Stimulated activated CD8-positive, alpha-beta memory T cell treated with anti-CD3 and anti-CD28 coated beads, Interleukin-4, amount 100 ng/mL, for 48 hours (primary cell): Measurements from ENCODE around the gene NT5M.

Experiments
- DNase-seq: peaks from one replicate; pipeline ENCODE4 v3.0.0-alpha.2; 2020

Gene NT5M

DNA sequence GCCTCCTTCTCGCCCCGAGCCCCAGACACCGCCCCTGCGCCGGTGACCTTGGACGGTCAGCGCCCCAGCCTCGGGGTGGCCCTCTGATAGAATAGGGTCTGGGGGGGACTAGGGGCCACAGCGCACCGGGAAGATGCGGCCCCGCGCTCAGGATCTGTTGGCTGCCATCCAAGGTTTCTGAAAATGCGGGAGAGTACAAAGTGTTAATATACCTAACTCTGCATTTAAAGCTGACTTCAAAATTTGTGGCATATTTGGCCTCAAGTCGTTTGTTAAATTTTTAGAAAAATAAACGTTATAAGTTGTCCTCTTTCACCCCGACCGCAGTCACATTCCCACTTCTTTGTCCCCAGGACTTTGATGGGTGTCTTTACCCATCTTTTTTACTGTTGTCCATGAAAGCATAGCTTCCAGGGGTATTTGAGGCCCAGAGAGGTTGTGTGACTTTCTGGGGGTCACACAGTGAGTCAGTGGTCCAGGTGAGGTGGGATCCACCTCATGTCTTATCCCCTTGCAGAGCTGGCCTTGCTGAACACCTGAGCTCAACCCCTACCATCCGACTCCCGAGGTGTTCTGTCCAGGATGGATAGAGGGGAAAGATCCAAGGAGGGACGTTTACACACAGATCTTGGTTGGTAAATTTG, 796 bp downstream of the NT5M start:
- no peak for DNase-seq

GRCh38 chr17:17304521-17304985, 1.4 kb downstream of the NT5M start:
- peak; percentile 47 for DNase-seq

GRCh38 chr17:17305281-17305801, 2.2 kb downstream of the NT5M start:
- peak; percentile 61 for DNase-seq

- no peak for DNase-seq
Observed at GRCh38 chr17:17309356-17309755, 6.2 kb downstream of the NT5M start.

DNA sequence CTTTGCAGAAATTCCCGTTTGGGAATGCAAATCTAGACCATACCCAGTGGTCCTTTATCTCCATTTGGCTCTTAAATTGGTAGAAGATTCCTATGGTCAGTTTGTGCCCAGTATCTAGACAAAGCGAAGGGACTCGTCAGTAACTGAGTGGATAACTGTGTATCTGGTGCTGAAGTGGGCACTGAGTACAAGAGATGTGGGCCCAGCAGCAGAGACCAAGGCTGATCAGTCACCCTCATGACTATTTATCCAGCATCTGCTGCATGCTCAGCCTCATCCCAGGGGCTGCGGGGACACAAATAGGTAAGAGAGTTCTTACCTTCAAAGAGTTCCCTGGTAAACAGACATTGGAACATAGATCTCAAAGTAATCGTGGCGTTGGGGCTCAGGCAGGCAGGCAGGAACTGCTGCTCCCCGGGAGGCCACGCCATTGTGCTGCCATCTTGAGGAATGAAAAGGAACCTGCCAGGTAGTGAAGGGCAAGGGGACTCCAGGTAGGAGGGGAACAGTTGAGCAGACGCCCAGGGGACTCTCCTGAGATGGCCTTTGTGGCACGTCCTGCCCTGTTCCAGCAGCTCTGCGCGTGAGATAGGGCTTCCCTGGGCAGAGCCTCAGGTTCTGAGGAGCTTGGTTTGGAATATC, 10.3 kb downstream of the NT5M start:
- DNase-seq = peak; percentile 76

DNA sequence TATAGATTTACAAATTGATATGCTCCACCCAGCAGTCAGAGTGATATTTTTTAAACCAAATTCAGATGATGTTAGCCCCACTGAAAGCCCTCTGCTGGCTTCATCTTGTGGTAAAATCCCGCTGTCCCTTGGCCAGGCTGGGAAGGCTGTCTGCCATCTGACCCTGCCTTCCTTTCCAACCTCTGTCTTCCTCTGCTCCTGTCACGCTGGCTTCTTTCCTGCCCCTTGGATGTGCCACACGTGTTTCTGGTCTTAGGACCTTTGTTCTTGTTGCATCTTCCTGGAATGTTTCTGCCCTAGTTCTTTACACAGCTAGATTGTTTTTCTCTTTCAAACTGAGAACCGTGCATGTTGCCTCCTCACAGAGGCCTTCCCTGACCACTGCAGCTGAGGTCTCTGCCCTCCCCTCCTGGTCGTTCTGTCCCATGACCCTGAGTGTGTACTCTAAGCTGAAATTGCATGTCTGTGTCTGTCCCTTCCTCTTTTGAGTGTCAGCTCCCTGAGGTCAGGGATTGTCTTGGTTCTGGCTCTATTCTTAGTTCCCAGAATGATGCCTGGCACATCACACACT, 11.4 kb downstream of the NT5M start:
- DNase-seq = no peak

DNA sequence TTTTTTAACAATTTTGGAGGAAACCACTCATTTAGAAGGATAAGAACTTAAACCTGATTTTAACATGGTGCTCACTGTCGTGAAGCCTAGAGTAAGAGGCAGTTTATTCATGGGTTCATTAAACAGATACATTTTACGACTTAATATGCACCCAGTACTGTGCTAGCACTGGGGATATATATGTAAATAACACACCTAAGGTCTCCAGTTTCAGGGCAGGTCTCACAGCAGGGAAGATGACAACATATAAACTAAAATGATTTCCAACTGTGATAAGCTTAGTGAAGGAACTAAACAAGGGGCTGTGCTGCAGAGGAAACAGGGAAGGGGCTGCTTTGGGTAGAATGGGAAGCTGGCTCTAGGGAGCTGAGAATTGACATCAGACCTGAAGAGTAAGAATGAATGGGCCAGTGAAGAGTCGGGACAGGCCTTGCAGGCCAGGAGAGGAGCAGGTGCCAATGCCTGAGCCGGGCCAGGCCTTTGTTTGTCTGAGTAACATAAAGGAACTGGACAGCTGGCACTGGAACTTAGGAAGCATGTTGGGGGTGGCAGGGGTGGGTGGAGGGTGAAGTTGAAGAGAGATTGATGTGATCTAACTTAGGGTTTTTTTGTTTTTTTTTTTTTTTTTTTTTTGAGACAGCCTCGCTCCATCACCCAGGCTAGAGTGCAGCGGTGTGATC, 12.1 kb downstream of the NT5M start:
- no peak for DNase-seq

GRCh38 chr17:17320188-17320910, 17.2 kb downstream of the NT5M start:
- DNase-seq = no peak

- DNase-seq = no peak
Observed at GRCh38 chr17:17320911-17321220, 17.7 kb downstream of the NT5M start.

DNA sequence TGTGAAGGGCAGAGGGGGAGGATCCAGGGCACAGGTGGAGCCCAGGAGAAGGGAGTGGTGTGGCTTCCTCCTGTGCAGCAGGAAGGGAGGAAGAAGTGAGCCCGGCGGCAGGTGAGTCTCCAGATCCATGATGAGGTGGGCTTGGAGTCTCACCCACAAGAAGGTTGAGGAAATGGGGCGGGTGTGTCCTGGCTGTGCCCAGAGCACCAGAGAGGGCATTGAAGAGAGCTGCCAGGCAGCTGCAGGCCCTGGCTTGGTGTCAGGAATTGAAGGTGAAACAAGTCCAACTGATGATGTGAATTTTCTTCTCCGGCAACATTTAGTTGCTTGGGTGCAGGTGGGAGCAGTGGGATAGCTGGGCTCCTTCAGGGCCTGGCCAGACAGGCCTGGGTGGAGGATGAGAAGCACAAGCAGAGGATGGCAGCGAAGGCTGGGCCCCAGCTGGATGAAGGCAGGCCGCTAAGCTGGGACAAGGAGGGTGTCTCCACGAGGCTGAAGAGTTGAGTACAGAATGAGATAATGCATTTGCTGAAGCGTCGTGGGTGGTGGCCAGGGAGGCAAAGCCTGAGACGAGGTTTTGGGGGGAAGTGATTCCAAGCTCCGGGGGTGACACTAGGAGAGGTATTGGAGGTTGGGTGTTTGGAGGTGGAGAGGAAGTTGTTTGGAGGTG, 18.3 kb downstream of the NT5M start:
- no peak for DNase-seq

- DNase-seq = no peak
Observed at GRCh38 chr17:17322516-17323510, 19.6 kb downstream of the NT5M start.

DNA sequence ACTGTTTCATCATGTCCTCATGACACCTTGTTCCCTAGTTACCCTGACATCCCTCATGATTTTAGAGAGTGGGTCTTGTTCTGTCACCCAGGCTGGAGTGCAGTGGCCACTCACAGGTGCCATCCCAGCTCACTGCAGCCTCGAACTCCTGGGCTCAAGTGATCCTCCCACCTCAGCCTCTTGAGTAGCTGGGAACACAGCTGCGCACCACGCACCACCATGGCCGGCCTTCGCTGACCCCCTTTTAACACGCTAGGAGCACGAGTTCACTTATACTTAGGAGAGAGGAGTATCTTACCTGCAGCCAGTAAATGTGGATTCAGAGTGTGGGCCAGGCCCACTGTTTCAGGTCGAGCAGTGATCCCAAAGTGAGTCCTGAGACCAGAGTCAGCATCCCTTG, 21.4 kb downstream of the NT5M start:
- no peak for DNase-seq

GRCh38 chr17:17325228-17325627, 22.1 kb downstream of the NT5M start:
- DNase-seq = no peak

DNA sequence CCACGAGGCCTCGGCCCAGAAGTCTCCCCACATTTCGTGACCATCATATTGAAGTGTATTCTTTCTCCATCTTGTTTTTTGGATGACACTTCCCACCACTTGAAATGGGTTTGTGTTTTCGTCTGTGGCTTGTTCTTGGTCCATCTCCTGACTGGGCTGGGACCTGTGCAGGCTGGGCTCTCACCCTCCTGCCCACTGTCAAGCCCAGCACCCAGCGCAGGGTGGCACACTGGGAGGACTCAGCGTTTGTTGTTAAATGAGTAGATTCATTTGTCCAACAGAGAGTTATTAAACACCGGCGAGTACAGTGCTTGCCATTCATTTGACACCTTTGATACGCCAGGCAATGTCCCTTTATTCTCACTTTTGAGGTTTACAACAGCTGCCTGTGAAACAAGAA, 22.6 kb downstream of the NT5M start:
- no peak for DNase-seq

DNA sequence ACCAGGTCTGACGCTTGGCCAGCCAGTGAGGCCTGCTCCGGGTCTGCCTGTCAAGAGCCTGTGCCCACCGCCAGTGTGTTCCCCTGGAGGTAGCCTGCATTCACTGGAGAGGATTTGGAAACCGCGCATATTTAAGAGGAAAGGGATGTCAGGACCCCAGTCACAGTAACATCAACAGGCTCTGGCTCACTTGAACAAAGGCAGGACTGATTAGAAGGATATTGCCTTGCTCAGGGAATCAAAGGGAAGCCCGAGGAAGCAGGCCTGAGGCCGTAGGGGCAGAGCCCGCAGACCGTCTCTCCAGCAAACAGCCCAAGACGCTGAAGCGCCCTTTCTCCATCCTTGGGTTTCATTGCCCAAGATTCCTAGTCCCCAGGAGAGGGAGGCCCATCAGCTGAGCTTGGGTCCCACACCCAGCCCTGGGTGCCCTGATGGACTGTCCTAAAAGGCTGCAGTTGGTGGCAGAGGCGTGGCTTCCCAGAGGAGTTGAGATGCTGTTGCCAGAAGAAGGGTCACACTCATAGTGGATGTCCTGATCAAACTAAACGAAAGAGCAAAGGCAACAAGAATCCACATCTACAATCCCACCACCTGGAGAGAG, 23.2 kb downstream of the NT5M start:
- no peak for DNase-seq

GRCh38 chr17:17328251-17328650, 25.1 kb downstream of the NT5M start:
- no peak for DNase-seq

- DNase-seq = no peak
Observed at GRCh38 chr17:17341452-17341851, 38.3 kb downstream of the NT5M start.

GRCh38 chr17:17342242-17342945, 39.2 kb downstream of the NT5M start:
- no peak for DNase-seq

GRCh38 chr17:17343160-17343735, 40.1 kb downstream of the NT5M start:
- DNase-seq = no peak
